H9 (cell line): ENCODE measurements around the gene PPP1CA. TPM values are rescaled to one million over a fixed set of nuclear protein-coding genes. Genes with fewer than 3 reads are reported as not detected.
A peak's percentile ranks its signal among the peaks of the same experiment; 100 is the strongest.
"Not testable (repeated sequence)": the region's sequence is repeated elsewhere in the genome, so short reads cannot be mapped to it uniquely, and the experiment has no call there.

ENCODE experiments used
- DNase-seq: peaks from one replicate; pipeline ENCODE4 v3.0.0-alpha.2; 2017
- H2AFZ ChIP-seq: one replicate; pipeline ENCODE4 v1.6.1; 2013; ENCODE audit warnings: mild to moderate bottlenecking, low read length, control low read depth, moderate library complexity
- H2AK5ac ChIP-seq: 2 replicates; pipeline ENCODE4 v1.6.1; 2013; ENCODE audit warnings: low read length, control low read depth, mixed read lengths; ENCODE audit not compliant: insufficient read length
- H2BK120ac ChIP-seq: one replicate; pipeline ENCODE4 v1.6.1; 2013; ENCODE audit warnings: low read depth, mild to moderate bottlenecking, low read length, control low read depth, inconsistent platforms; ENCODE audit not compliant: poor library complexity, severe bottlenecking
- H2BK12ac ChIP-seq: 2 replicates; pipeline ENCODE4 v1.6.1; 2013; ENCODE audit warnings: low read length, control low read depth, mixed read lengths, low read depth; ENCODE audit not compliant: insufficient read length
- H2BK15ac ChIP-seq: 2 replicates; pipeline ENCODE4 v1.6.1; 2013; ENCODE audit warnings: low read depth, low read length, control low read depth
- H2BK20ac ChIP-seq: one replicate; pipeline ENCODE4 v1.6.1; 2013; ENCODE audit warnings: low read depth, mild to moderate bottlenecking, low read length, control low read depth, inconsistent platforms; ENCODE audit not compliant: poor library complexity, severe bottlenecking
- H2BK5ac ChIP-seq: 2 replicates; pipeline ENCODE4 v1.6.1; 2013; ENCODE audit warnings: low read length, control low read depth, mixed read lengths; ENCODE audit not compliant: insufficient read length
- H3K14ac ChIP-seq: 2 replicates; pipeline ENCODE4 v1.6.1; 2013; ENCODE audit warnings: low read length, control low read depth; ENCODE audit not compliant: insufficient read depth
- H3K18ac ChIP-seq: 2 replicates; pipeline ENCODE4 v1.6.1; 2013; ENCODE audit warnings: low read depth, mild to moderate bottlenecking, mixed read lengths, low read length, control low read depth; ENCODE audit not compliant: insufficient read length
- H3K23ac ChIP-seq: 2 replicates; pipeline ENCODE4 v1.6.1; 2013; ENCODE audit warnings: low read length, control low read depth, mixed read lengths, low read depth; ENCODE audit not compliant: insufficient read length
- H3K23me2 ChIP-seq: 2 replicates; pipeline ENCODE4 v1.6.1; 2013; ENCODE audit warnings: low read depth, mild to moderate bottlenecking, mixed read lengths, low read length, control low read depth; ENCODE audit not compliant: insufficient read length, poor library complexity, severe bottlenecking
- H3K27ac ChIP-seq: 2 replicates; pipeline ENCODE4 v1.5.1; 2013; ENCODE audit warnings: low read length, control low read depth, mixed read lengths, low read depth; ENCODE audit not compliant: insufficient read length
- H3K27me3 ChIP-seq: 2 replicates; pipeline ENCODE4 v1.6.1; 2013; ENCODE audit warnings: low read length, control low read depth, inconsistent platforms; ENCODE audit not compliant: insufficient read depth
- H3K4ac ChIP-seq: 2 replicates; pipeline ENCODE4 v1.6.1; 2013; ENCODE audit warnings: low read depth, mild to moderate bottlenecking, control low read depth, inconsistent platforms, low read length, moderate library complexity
- H3K4me1 ChIP-seq: 2 replicates; pipeline ENCODE4 v1.6.1; 2013; ENCODE audit warnings: low read length, control low read depth, inconsistent platforms; ENCODE audit not compliant: insufficient read depth
- H3K4me2 ChIP-seq: 2 replicates; pipeline ENCODE4 v1.6.1; 2013; ENCODE audit warnings: low read length, control low read depth, mixed read lengths; ENCODE audit not compliant: insufficient read length, insufficient read depth
- H3K56ac ChIP-seq: 2 replicates; pipeline ENCODE4 v1.6.1; 2013; ENCODE audit warnings: low read depth, mild to moderate bottlenecking, mixed read lengths, low read length, control low read depth; ENCODE audit not compliant: insufficient read length
- H3K79me1 ChIP-seq: 2 replicates; pipeline ENCODE4 v1.6.1; 2013; ENCODE audit warnings: low read depth, mild to moderate bottlenecking, moderate library complexity, low read length, control low read depth, inconsistent platforms; ENCODE audit not compliant: insufficient read depth, poor library complexity, severe bottlenecking
- H3K79me2 ChIP-seq: 2 replicates; pipeline ENCODE4 v1.6.1; 2013; ENCODE audit warnings: low read length, control low read depth, inconsistent platforms; ENCODE audit not compliant: insufficient read depth
- H3K9ac ChIP-seq: 2 replicates; pipeline ENCODE4 v1.6.1; 2013; ENCODE audit warnings: low read length, control low read depth, mixed read lengths; ENCODE audit not compliant: insufficient read length; ENCODE audit errors: extremely low read depth
- H3K9me3 ChIP-seq: one replicate; pipeline ENCODE4 v1.6.1; 2013; ENCODE audit warnings: low read depth, low read length, inconsistent platforms; ENCODE audit not compliant: control insufficient read depth
- H3T11ph ChIP-seq: one replicate; pipeline ENCODE4 v1.6.1; 2013; ENCODE audit warnings: mild to moderate bottlenecking, low read length, control low read depth, inconsistent platforms
- H4K20me1 ChIP-seq: one replicate; pipeline ENCODE4 v1.6.1; 2013; ENCODE audit not compliant: control insufficient read depth, insufficient read length, insufficient read depth
- H4K5ac ChIP-seq: 2 replicates; pipeline ENCODE4 v1.6.1; 2013; ENCODE audit warnings: low read depth, mild to moderate bottlenecking, mixed read lengths, low read length, control low read depth; ENCODE audit not compliant: insufficient read length
- H4K8ac ChIP-seq: replicated peaks from 2 replicates; pipeline ENCODE4 v1.6.1; 2013; ENCODE audit warnings: low read length, control low read depth, mixed read lengths, low read depth; ENCODE audit not compliant: insufficient read length
- H4K91ac ChIP-seq: 2 replicates; pipeline ENCODE4 v1.6.1; 2013; ENCODE audit warnings: low read depth, mild to moderate bottlenecking, moderate library complexity, mixed read lengths, low read length, control low read depth; ENCODE audit not compliant: insufficient read length
- H3K27ac Mint-ChIP-seq, 3 experiments: 2 replicates in 2 of 3; 3 replicates in 1 of 3; pipeline ENCODE4 v1.8.0; 2020 to 2021; ENCODE audit warnings: mixed read lengths in 3 of 3, mild to moderate bottlenecking in 1 of 3, moderate library complexity in 1 of 3
- H3K27me3 Mint-ChIP-seq: 2 replicates; pipeline ENCODE4 v1.8.0; 2021; ENCODE audit warnings: low read depth, mild to moderate bottlenecking, moderate library complexity, mixed read lengths
- H3K36me3 Mint-ChIP-seq, 3 experiments: 2 replicates in 2 of 3; 3 replicates in 1 of 3; pipeline ENCODE4 v1.8.0; 2020 to 2021; ENCODE audit warnings: low read depth in 3 of 3, mixed read lengths in 3 of 3; ENCODE audit not compliant: insufficient read depth in 1 of 3
- H3K4me1 Mint-ChIP-seq, 2 experiments: 2 replicates each; pipeline ENCODE4 v1.8.0; 2020; ENCODE audit warnings: mixed read lengths in 2 of 2
- H3K4me3 Mint-ChIP-seq, 2 experiments: 2 replicates in 1 of 2; 3 replicates in 1 of 2; pipeline ENCODE4 v1.8.0; 2020 to 2021; ENCODE audit warnings: mild to moderate bottlenecking in 2 of 2, mixed read lengths in 2 of 2, moderate library complexity in 1 of 2
- H3K9me3 Mint-ChIP-seq, 2 experiments: 2 replicates in 1 of 2; 3 replicates in 1 of 2; pipeline ENCODE4 v1.8.0; 2020; ENCODE audit warnings: mild to moderate bottlenecking in 2 of 2, mixed read lengths in 2 of 2, moderate library complexity in 1 of 2
- CTCF ChIP-seq: fragments of 200-600 bp; sonication (generic); conservative IDR thresholded peaks from 3 replicates; pipeline ENCODE4 v1.8.0; 2021; ENCODE audit warnings: antibody characterized with exemption, mild to moderate bottlenecking
- WGBS: extraction: QIAGEN DNeasy Blood & Tissue Kit; methylation state at CpG from one replicate; pipeline ENCODE4 v1.1.7; 2013; ENCODE audit warnings: missing lambda C conversion rate, low lambda C conversion rate, mixed read lengths; ENCODE audit not compliant: insufficient read length; ENCODE audit errors: extremely low coverage; 5-methylcytosine and 5-hydroxymethylcytosine counted together
- total RNA-seq: library from RNA; stranded (reverse); gene quantifications from 2 replicates; pipeline ENCODE4 v1.2.1, GENCODE V29; 2021

PPP1CA gene
- total RNA-seq, 1 experiment from 2014 or later, result 205 TPM

GRCh38 chr11:67428052-67429001 lies 26.7 kb upstream of the PPP1CA start, which contains the start of gene RPS6KB2:
Gene RPS6KB2 (plus strand): TSS chr11:67428494. CDS start chr11:67428546, 52 bp downstream.
- Histone ChIP-seq H2BK15ac (no peak within 1 kb of the TSS), H4K8ac (no peak within 1 kb of the TSS), H3K18ac (no peak within 1 kb of the TSS), H4K91ac (no peak within 1 kb of the TSS), H3K23ac (no peak within 1 kb of the TSS), H3K23me2 (peaks cover 4% of the 10 kb centered on the region), H3K4me1 (no peaks in the 10 kb centered on the region), H3K79me2 (no peaks in the 10 kb centered on the region; the same call in 1 of the 2 replicates), H3K79me1 (no peaks in the 10 kb centered on the region), H2BK5ac (no peak within 1 kb of the TSS), H3K27me3 (no peaks in the 10 kb centered on the region), H2BK12ac (no peak within 1 kb of the TSS), H3K9me3 (no peaks in the 10 kb centered on the region), H3K27ac (no peak within 1 kb of the TSS), H2AFZ (no peak within 1 kb of the TSS), H3K4ac (no peak within 1 kb of the TSS), H4K5ac (no peak within 1 kb of the TSS), H3K4me2 (peak within 1 kb of the TSS; percentile 90), H3T11ph (no peak within 1 kb of the TSS), H2AK5ac (no peak within 1 kb of the TSS), H3K14ac (no peak within 1 kb of the TSS; the same call in 1 of the 2 replicates), H2BK120ac (no peak within 1 kb of the TSS), H3K56ac (no peak within 1 kb of the TSS), H3K9ac (peak within 1 kb of the TSS; percentile 76), H2BK20ac (no peak within 1 kb of the TSS), H4K20me1 (no peaks in the 10 kb centered on the region)
- H3K4me3 Mint-ChIP-seq, result peak within 1 kb of the TSS; percentile 87 to 92
- H3K36me3 Mint-ChIP-seq, result peaks cover 9 to 24% (median 19%) of the 10 kb centered on the region in 3 experiments; a peak in 6 of 7 replicates
- H3K9me3 Mint-ChIP-seq, result no peaks in the 10 kb centered on the region
- no peaks in the 10 kb centered on the region; the same call in 1 of the 2 replicates for H3K27me3 Mint-ChIP-seq
- DNase-seq, result peak; percentile 97
- peak within 1 kb of the TSS; percentile 46 to 95 (median 85); a peak in 5 of 7 replicates for H3K27ac Mint-ChIP-seq
- peaks cover 9 to 12% of the 10 kb centered on the region in 2 experiments for H3K4me1 Mint-ChIP-seq
- no peak for TF ChIP-seq CTCF
- WGBS, result no CpG with 5 or more reads among the region's 68 CpGs

GRCh38 chr11:67427364-67427859 lies 25.8 kb upstream of the PPP1CA start:
- H3K4me1 Mint-ChIP-seq, result peaks cover 12 to 19% of the 10 kb centered on the region in 2 experiments
- not testable (repeated sequence) for H2AFZ ChIP-seq, H3K79me1 ChIP-seq, H3K23ac ChIP-seq, H3K79me2 ChIP-seq, H2AK5ac ChIP-seq, H3K27me3 Mint-ChIP-seq, H4K20me1 ChIP-seq, H3K18ac ChIP-seq, H3K4me1 ChIP-seq, H4K91ac ChIP-seq, H3K56ac ChIP-seq, H4K8ac ChIP-seq, H4K5ac ChIP-seq, H3K27me3 ChIP-seq, H2BK5ac ChIP-seq, H3K9ac ChIP-seq, H3K4ac ChIP-seq, H3T11ph ChIP-seq, H2BK15ac ChIP-seq, H3K27ac ChIP-seq, H3K14ac ChIP-seq, H3K9me3 ChIP-seq, H3K23me2 ChIP-seq, H2BK120ac ChIP-seq, H3K9me3 Mint-ChIP-seq, H2BK12ac ChIP-seq, H2BK20ac ChIP-seq, DNase-seq
- H3K4me2 ChIP-seq, result peak overlapping the region; percentile 90
- H3K36me3 Mint-ChIP-seq, result peaks cover 9 to 18% (median 13%) of the 10 kb centered on the region in 3 experiments; a peak in 6 of 7 replicates
- H3K27ac Mint-ChIP-seq, result peak overlapping the region; percentile 46 to 78 (median 77); a peak in 4 of 7 replicates
- H3K4me3 Mint-ChIP-seq, result peak overlapping the region; percentile 87 to 92
- WGBS, result no CpG with 5 or more reads among the region's 19 CpGs
